ENCODE measurements around the gene PPT1. TPM values are rescaled to one million over a fixed set of nuclear protein-coding genes. Genes with fewer than 3 reads are reported as not detected.

Gene PPT1
- total RNA-seq, 2 donors from 2014 or later: 81.8 to 84.1 TPM

DNA sequence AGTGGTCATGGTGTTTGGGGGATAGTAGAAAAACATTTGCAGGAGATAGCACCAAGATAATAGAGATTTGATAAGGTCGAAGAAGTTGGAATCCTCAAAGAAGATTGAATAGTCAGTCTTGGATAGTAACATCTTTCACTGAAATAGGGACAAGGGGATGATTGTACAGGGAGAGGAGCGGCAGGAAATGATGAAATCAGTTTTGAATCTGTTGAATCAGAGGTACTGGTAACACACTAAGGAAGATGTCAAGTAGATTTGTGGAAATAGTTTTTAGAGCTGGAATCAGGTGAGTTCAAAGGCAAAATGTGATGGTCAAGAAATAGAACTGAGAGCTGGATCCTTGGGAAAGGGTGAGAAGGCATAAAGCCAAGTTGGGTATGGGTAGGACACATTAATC, 30.0 kb downstream of the PPT1 start:
- Mint-ChIP-seq H3K36me3 (peaks cover 58 to 59% of the 10 kb centered on the region in 2 donors), H3K27ac (peak overlapping the region; percentile 83 to 89), H3K9me3 (no peaks in the 10 kb centered on the region)
- DNase-seq (ENCODE audit: low spot score in 2 of 2): no peak
- peak in 1 of 2 donors; percentile 74 for ATAC-seq

DNA sequence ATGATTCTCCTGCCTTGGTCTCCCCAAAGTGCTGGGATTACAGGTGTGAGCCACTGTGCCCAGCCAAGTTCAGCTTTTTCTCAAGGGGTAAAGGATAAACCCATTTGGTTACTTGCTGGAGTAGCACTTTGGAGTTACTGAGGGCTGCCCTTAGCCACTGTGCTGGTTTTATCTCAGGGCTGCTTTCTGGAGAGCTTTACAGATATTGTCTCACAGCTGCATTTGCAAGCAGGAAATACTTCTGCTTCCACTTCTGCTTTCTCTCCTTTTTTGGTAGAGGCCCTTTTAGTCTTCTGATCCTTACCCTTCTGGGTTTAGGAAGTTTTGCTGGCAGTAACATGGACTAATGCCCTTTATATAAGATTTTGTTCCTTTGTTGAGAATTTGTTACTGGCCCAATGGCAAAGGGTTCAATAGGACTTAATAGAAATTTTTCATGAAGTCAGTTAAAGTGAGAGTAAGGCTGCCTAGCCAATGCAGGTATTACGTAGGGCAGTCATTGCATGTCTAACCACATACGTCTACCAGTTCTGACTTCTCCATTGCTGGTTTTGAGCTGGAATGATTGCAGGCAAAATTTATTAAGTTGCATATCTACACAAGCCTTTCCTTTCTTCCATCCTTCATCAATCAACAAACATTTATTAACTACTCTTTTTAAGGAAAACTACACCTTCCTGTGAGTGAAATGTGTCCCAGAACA, 32.1 kb downstream of the PPT1 start:
- ATAC-seq (no peak), DNase-seq (ENCODE audit: low spot score in 2 of 2) (no peak)
- Mint-ChIP-seq H3K9me3 (no peaks in the 10 kb centered on the region), H3K36me3 (peaks cover 62 to 72% of the 10 kb centered on the region in 2 donors), H3K27ac (peak overlapping the region; percentile 82 to 83)

DNA sequence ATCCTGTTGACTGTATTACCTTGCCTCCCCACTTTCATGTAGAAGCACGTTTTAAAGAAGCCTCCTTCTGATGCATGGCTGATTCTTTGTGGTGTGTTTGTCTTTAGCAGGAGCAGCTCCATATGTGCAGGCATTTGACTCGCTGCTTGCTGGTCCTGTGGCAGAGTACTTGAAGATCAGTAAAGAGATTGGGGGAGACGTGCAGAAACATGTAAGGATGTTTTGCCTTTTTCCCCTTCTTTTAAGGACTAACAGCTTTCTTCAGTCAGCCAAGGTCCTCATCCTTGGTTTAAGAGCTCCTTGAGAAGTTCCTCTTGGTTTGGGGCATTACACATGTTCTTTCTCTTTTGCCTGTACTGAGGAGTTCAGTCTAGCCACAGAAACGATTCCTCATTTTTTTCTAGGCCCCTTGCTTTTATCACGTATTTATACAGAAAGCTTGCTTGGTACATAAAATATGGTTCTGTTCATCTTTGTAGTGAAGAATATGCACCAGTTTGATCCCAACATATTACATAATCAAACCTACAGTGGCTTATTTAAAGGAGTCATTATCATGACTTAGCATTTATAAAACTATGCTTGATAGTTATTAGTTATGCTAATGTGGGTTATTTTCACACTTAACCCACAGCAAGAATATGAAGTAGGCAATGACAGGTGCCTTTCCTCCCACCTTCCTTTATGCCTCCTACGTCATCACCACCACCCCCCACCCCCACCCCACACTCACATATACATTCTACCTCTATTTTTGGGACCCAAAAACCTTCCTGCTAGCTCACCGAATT, 36.9 kb downstream of the PPT1 start:
- Mint-ChIP-seq H3K27ac (peak overlapping the region; percentile 83 to 90), H3K36me3 (peaks cover 38 to 78% of the 10 kb centered on the region in 2 donors), H3K9me3 (no peaks in the 10 kb centered on the region)
- DNase-seq (ENCODE audit: low spot score in 2 of 2): no peak
- peak; percentile 21 to 30 for ATAC-seq

DNA sequence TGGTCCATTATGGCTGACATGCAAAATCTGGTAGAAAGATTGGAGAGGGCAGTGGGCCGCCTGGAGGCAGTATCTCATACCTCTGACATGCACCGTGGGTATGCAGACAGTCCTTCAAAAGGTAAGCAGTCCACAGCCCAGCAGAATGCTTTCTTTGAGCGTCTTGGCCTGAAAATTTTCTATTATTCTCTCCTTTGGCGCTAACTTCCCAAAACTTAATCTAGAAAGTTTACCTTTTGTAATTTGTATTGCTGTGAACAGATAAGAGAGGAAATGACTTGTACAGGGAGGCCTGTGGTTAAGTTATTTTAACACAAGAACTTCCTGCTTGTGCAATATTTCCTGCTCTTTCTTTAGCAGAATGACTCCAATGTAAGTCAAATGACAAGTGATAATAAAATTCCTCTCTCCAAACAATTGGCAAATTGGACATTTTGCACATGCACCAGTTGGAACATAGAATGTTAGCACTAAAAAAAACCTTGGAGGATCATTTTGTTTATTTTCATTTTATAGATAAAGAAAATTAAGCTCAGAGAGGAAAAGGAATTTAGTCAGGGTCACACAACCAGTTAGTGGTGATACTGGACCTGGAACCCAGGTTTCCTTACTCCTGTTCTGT, 37.6 kb downstream of the PPT1 start:
- peak overlapping the region; percentile 88 to 90 for H3K27ac Mint-ChIP-seq
- DNase-seq (ENCODE audit: low spot score in 2 of 2) (no peak), ATAC-seq (peak; percentile 70 to 73)
- peaks cover 31 to 77% of the 10 kb centered on the region in 2 donors for H3K36me3 Mint-ChIP-seq
- no peaks in the 10 kb centered on the region for H3K9me3 Mint-ChIP-seq

DNA sequence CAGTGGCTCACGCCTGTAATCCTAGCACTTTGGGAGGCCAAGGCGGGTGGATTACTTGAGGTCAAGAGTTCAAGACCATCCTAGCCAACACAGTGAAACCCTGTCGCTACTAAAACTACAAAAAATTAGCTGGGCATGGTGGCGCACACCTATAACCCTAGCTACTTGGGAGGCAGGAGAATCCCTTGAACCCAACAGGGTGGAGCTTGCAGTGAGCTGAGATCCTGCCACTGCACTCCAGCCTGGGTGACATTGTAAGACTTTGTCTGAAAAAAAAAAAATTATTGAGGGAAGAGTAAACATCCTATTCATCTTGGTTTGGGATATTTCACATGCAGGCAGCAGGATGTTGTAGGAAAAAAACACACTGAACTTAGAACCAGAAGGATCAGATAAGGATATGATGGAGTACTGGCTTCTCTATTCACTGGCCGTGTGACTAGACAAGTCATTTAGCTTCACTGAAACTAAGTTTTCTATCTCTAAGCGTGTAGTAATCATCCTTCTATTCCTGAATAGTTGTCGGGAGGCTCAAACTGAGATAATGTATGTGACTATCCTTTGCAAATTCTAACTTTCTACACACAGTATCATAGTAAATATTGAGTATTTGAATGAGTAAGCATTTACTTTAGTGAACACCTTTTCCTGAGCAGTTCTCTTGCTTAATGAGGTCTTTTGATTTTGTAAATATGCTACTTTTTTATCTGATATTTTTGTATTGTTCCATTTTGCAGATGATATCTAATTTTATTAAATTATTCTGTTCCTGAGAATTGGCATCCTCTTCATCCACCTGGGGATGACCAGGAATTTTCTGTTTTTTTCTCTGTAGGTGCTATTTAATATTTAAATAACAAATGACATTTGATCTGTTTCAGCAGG, 38.4 kb downstream of the PPT1 start:
- H3K36me3 Mint-ChIP-seq: peaks cover 23 to 76% of the 10 kb centered on the region in 2 donors
- peak overlapping the region; percentile 88 to 90 for H3K27ac Mint-ChIP-seq
- no peak for DNase-seq (ENCODE audit: low spot score in 2 of 2)
- peak; percentile 78 to 84 for ATAC-seq
- H3K9me3 Mint-ChIP-seq: no peaks in the 10 kb centered on the region

DNA sequence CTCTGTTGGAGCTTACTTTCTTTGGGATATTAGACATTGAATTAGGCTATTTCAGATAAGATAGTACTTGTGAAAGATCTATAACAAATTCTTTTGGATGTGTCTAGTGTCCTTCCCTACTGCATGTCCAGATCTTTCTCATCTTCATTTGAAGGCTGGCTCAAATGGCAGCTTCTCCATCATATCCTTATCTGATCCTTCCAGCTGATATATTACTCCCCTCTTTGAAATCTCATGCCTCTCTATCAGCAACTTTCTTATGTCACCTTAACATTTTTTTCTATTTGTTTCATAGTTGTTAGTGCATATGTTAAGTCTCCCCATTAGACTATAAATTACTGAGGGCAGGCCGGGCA, 39.0 kb downstream of the PPT1 start:
- peak overlapping the region; percentile 88 to 90 for H3K27ac Mint-ChIP-seq
- no peaks in the 10 kb centered on the region for H3K9me3 Mint-ChIP-seq
- ATAC-seq: no peak
- H3K36me3 Mint-ChIP-seq: peaks cover 19 to 76% of the 10 kb centered on the region in 2 donors
- no peak for DNase-seq (ENCODE audit: low spot score in 2 of 2)

DNA sequence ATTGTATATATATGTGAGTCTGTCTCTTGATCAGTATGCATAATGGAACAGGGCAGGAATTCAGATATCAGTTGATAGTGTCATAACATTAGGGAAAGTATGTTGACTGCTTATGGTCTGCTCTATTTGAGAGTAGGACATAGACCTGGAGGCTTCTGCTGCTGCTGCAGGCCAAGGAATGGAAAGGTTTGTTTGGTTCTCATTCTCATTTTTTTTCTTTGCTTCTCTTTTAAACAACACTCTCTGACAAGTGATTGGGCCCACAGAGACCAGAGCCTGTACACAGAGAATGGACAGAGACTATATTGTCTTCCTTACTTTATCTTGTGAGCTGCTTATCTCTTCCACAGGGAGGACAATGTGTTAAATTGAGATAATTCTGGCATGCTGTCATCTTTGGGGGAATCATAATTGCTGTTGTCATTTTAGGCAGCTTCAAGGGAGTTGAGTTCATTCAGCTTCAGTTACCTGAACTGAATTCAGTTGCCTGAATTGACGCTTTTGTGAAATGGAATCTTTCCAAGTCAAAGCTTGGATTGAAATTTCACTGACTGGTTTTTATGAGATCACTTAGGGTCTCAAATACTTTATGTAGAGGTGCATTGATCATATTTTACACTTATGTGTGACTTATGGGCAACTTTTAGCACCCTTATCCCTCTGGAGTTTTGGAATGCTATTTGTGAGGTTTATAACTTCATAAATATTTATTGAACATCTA, 39.6 kb downstream of the PPT1 start:
- ATAC-seq: no peak
- Mint-ChIP-seq H3K9me3 (no peaks in the 10 kb centered on the region), H3K36me3 (peaks cover 19 to 77% of the 10 kb centered on the region in 2 donors), H3K27ac (peak overlapping the region; percentile 73 to 90)
- no peak for DNase-seq (ENCODE audit: low spot score in 2 of 2)

DNA sequence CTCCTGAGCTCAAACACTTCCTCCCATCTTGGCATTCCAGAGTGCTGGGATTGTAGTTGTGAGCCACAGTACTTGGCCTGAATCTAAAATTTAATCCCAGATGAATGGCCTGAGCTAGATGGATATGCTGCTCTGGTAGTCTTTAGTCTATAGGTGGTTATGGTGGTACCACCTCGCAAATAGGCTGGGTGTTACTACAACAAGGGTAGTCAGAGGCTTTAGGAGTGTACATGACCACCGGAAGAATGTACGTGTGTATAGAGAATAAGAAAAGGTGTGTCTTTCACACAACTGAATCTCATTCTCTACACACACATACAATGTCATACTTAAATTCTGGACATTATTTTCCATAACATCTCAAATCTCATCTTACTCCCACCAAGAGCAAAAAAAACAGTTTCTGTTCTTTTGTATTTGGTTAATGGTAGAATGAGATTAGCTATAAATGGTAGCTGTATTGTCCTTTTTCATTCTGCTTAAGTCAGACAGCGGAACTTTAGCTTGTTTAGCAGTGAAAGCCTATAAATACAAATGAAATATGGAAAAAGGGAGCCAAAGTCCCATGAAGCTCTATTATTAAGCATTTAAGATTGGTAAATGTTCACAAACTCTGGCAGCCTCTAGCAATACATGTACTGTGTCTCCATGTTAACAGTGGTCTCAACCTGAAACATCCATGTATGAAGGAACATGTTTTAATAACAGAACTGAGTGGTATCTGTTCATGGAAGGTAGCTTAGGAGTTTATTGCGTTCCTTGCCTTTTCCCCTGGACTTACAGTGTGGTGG, 40.3 kb downstream of the PPT1 start:
- Mint-ChIP-seq H3K9me3 (no peaks in the 10 kb centered on the region), H3K27ac (peak overlapping the region in 1 of 2 donors; percentile 90), H3K36me3 (peaks cover 14 to 76% of the 10 kb centered on the region in 2 donors)
- ATAC-seq (no peak), DNase-seq (ENCODE audit: low spot score in 2 of 2) (no peak)

DNA sequence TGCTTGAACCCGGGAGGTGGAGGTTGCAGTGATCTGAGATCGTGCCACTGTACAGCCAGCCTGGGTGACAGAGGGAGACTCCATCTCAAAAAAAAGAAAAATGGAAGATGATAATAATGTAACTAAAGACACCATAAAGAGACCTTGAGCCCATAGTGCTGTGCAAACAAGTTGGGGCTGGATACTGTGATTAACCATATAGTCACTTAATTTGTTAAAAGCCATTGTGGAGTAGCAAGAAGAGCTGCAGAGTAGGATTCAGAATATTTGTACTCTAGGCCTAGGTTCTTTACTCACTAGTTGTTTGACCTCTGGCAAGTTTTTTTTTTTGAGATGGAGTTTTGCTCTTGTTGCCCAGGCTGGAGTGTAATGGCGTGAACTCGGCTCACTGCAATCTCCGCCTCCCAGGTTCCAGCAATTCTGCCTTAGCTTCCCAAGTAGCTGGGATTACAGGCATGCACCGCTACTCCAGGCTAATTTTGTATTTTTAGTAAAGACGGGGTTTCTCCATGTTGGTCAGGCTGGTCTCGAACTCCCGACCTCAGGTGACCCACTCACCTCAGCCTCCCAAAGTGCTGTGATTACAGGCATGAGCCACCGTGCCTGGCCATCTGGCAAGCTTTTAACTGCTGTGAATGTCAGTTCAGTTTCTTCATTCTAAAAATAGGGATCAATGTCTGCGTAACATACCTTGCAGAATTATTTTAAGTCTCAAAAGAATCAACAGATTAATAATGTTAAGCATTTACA, 43.7 kb downstream of the PPT1 start:
- DNase-seq (ENCODE audit: low spot score in 2 of 2): no peak
- no peaks in the 10 kb centered on the region for H3K9me3 Mint-ChIP-seq
- ATAC-seq: no peak
- H3K36me3 Mint-ChIP-seq: peaks cover 6 to 71% of the 10 kb centered on the region in 2 donors
- H3K27ac Mint-ChIP-seq: peak overlapping the region in 1 of 2 donors; percentile 80

DNA sequence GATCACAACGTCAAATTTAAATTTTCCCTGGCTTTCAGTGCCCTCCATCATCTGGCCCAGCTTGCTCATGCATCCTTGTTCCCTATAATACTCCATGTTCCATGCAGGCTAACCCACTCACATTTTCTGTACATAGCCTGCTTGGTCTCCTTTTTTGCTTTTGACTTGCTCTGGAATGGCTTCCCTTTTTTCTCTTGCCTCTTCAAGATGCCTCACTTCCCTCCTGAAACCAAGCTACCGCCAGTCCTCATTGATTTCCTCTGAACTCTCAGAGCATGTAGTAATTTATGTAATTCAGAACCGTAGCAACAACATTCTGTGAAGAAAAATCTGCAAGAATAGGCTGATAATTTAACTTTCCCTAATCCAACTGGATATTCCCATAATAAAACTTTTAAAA, 46.2 kb downstream of the PPT1 start:
- Mint-ChIP-seq H3K36me3 (peaks cover 6 to 50% of the 10 kb centered on the region in 2 donors), H3K9me3 (no peaks in the 10 kb centered on the region), H3K27ac (peak overlapping the region; percentile 59 to 81)
- ATAC-seq (no peak), DNase-seq (ENCODE audit: low spot score in 2 of 2) (no peak)

DNA sequence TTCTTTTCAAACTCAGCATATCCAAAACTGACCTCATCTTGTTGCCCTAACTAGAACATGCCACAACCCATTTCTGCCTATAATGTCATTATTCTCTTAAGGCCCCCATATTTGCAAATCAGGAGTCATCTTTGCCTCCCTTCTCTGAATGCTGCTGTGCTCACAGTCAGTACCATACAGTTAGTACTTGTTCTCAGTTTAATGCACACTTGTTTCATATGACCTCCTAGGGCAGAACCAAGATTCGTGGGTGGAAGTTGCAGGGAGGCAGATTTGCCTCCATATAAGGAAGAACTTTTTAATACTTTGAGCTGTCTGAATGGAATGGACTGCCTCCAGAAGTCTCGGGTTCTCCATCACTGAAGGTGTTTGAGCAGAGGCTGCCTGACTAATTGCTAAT, 47.3 kb downstream of the PPT1 start:
- peaks cover 6 to 52% of the 10 kb centered on the region in 2 donors for H3K36me3 Mint-ChIP-seq
- DNase-seq (ENCODE audit: low spot score in 2 of 2): no peak
- no peaks in the 10 kb centered on the region for H3K9me3 Mint-ChIP-seq
- ATAC-seq: peak; percentile 60 to 79
- peak overlapping the region; percentile 40 to 75 for H3K27ac Mint-ChIP-seq

DNA sequence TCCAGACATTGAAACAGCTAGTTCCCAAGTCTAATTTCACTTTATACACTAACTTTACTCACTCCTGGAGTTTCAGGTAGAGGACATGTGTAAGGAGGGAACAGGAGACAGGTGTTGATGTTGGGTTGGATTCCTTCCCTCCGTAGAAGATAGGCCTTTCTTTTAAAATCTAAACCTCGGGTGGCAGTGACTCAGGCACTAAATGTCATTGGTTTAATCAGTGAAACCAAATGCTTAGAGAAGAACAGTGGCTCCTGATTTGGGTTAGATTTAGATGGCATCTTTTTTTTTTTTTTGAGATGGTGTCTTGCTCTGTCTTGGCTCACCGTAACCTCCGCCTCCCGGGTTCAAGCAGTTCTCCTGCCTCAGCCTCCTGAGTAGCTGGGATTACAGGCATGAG, 49.3 kb downstream of the PPT1 start:
- ATAC-seq (peak; percentile 50 to 63), DNase-seq (ENCODE audit: low spot score in 2 of 2) (no peak)
- H3K9me3 Mint-ChIP-seq: no peaks in the 10 kb centered on the region
- peaks cover 8 to 46% of the 10 kb centered on the region in 2 donors for H3K36me3 Mint-ChIP-seq
- peak overlapping the region; percentile 40 to 88 for H3K27ac Mint-ChIP-seq

DNA sequence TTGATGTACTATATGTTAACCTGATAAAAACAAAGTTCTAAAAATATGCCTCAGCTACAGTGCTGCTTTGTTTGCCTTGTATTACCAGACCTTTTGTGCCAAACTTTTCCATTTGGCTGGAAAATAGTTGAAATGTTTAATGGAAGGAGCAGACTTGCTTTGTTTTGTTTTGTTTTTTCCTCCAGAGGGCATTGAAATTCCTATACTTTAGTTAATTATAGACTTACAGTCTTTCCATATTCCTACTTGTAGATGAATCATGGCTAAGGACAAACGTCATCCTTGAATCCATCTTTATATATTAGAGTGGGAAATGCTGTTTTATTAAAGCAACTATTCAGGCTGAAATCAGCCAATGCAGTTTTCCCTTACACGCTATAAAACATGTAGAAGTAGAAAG, 49.8 kb downstream of the PPT1 start:
- no peak for ATAC-seq
- Mint-ChIP-seq H3K36me3 (peaks cover 13 to 50% of the 10 kb centered on the region in 2 donors), H3K27ac (peak overlapping the region; percentile 40 to 88)

DNA sequence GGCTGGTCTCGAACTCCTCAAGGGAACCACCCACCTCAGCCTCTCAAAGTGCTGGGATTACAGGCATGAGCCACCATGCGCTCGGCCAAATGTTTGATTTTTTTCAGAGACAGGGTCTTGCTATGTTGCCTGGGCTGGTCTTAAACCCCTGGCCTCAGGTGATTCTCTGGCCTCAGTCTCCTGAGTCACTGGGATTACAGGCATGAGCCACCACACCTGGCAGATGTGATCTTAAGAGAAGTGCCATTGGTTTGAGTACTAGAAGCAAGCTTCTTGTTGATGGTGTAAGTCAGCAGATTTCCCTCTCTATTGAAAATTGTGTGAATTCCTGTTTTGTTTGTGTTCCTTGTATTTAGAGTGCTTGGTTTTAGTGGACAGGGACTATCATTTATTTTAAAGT, 51.3 kb downstream of the PPT1 start:
- Mint-ChIP-seq H3K27ac (peak overlapping the region; percentile 76 to 88), H3K9me3 (no peaks in the 10 kb centered on the region), H3K36me3 (peaks cover 24 to 56% of the 10 kb centered on the region in 2 donors)
- ATAC-seq (no peak), DNase-seq (ENCODE audit: low spot score in 2 of 2) (no peak)

More for the DNA sequence above, 49.8 kb downstream of the PPT1 start:
- no peaks in the 10 kb centered on the region for H3K9me3 Mint-ChIP-seq
- DNase-seq (ENCODE audit: low spot score in 2 of 2): no peak

Measured in activated naive CD4-positive, alpha-beta T cell treated with anti-CD3 and anti-CD28 coated beads, Interleukin-2, amount 50 U/mL, for 72 hours (primary cell).